HG03571 (cell line): ENCODE data around the gene NOTO.
A peak's percentile ranks its signal among the peaks of the same experiment; 100 is the strongest.
"Not testable (repeated sequence)": the region's sequence is repeated elsewhere in the genome, so short reads cannot be mapped to it uniquely, and the experiment has no call there.

Experiments
- ATAC-seq: cut with Tn5 transposase; IDR thresholded peaks from one replicate; pipeline ENCODE4 v1.9.1; 2021; ENCODE audit not compliant: unreplicated experiment

Gene NOTO

GRCh38 chr2:73197579-73197978, 4.8 kb upstream of the NOTO start:
- ATAC-seq, result no peak

- ATAC-seq, result not testable (repeated sequence)
Measured at GRCh38 chr2:73200281-73200680, 2.1 kb upstream of the NOTO start.

GRCh38 chr2:73203055-73203681, 794 bp downstream of the NOTO start:
- ATAC-seq, result no peak

GRCh38 chr2:73205611-73206010, 3.2 kb downstream of the NOTO start:
- no peak for ATAC-seq

GRCh38 chr2:73208258-73208657, 5.9 kb downstream of the NOTO start:
- no peak for ATAC-seq

GRCh38 chr2:73210019-73210418, 7.6 kb downstream of the NOTO start:
- ATAC-seq, result no peak

GRCh38 chr2:73210696-73211095, 8.3 kb downstream of the NOTO start:
- no peak for ATAC-seq

GRCh38 chr2:73212098-73212447, 9.7 kb downstream of the NOTO start:
- no peak for ATAC-seq

GRCh38 chr2:73212448-73213176, 10.2 kb downstream of the NOTO start:
- ATAC-seq, result peak; percentile 52

GRCh38 chr2:73214120-73215035, 12.0 kb downstream of the NOTO start, which contains the start of gene SMYD5:
TSS of gene SMYD5 (plus strand) at chr2:73214245. CDS start at chr2:73214267, 22 bp downstream.
- ATAC-seq, result peak; percentile 92

- ATAC-seq, result no peak
Measured at GRCh38 chr2:73215254-73215653, 12.9 kb downstream of the NOTO start.

- ATAC-seq, result no peak
Measured at GRCh38 chr2:73217160-73217559, 14.8 kb downstream of the NOTO start.

- no peak for ATAC-seq
Measured at GRCh38 chr2:73217826-73218225, 15.5 kb downstream of the NOTO start.

- no peak for ATAC-seq
Measured at GRCh38 chr2:73218298-73218697, 15.9 kb downstream of the NOTO start.

- ATAC-seq, result no peak
Measured at GRCh38 chr2:73223821-73224220, 21.4 kb downstream of the NOTO start.

- ATAC-seq, result no peak
Measured at GRCh38 chr2:73225513-73226360, 23.4 kb downstream of the NOTO start.

GRCh38 chr2:73227086-73227485, 24.7 kb downstream of the NOTO start:
- no peak for ATAC-seq

GRCh38 chr2:73228631-73229030, 26.3 kb downstream of the NOTO start:
- ATAC-seq, result no peak

GRCh38 chr2:73232403-73233153, 30.2 kb downstream of the NOTO start:
- ATAC-seq, result peak; percentile 6
